ENCODE data around the gene PHAF1. TPM values are rescaled to one million over a fixed set of nuclear protein-coding genes. Genes with fewer than 3 reads are reported as not detected.
"Not testable (repeated sequence)": the region's sequence is repeated elsewhere in the genome, so short reads cannot be mapped to it uniquely, and the experiment has no call there.

The PHAF1 gene
- total RNA-seq, 1 donor from 2014 or later = 18.5 TPM

- DNase-seq (ENCODE audit: low spot score) = no peak
Observed at GRCh38 chr16:67104845-67105244, 4.9 kb upstream of the PHAF1 start.

DNA sequence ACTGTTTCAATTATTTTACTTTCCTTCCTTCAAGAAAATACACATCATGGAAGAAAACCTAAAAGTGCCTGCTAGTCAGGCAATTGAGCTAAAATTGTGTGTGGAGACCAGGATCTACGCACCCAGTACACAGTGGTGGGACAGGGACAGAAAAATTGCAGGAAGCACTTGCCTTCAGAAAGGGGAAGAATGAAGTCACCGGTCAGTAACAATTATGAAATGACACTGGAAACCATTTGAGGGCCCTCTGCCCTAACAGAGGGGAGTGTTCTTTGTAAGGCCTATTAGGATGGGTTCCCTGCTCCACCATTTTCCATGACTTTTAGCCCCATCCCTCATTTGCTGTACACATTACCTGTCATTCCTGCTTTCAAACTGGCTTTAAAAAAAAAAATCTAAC is 4.5 kb upstream of the PHAF1 start:
- no peak for DNase-seq (ENCODE audit: low spot score)

GRCh38 chr16:67105881-67106280 is 3.9 kb upstream of the PHAF1 start:
- no peak for DNase-seq (ENCODE audit: low spot score)

DNA sequence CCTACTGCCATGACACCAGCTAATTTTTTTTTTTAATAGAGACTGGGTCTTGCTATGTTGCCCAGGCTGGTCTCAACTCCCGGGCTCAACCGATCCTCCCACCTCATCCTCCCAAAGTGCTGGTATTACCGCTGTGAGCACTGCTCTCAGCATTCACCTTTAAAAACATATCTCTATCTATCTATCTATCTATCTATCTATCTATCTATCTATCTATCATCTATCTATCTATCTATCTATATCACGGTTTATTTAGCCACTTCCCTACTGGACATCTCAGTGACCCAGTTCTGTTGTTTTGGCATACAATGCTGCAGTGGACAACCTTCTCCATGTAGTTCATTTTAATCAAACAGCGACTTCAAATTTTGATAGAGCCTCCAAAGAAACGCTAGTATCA is 1.3 kb upstream of the PHAF1 start:
- DNase-seq (ENCODE audit: low spot score) = no peak

GRCh38 chr16:67108931-67109406 is 772 bp upstream of the PHAF1 start:
- DNase-seq (ENCODE audit: low spot score) = no peak

- no peak for DNase-seq (ENCODE audit: low spot score)
Observed at GRCh38 chr16:67111951-67112444, 2.3 kb downstream of the PHAF1 start.

GRCh38 chr16:67112591-67113399 is 3.1 kb downstream of the PHAF1 start:
- DNase-seq (ENCODE audit: low spot score) = no peak

DNA sequence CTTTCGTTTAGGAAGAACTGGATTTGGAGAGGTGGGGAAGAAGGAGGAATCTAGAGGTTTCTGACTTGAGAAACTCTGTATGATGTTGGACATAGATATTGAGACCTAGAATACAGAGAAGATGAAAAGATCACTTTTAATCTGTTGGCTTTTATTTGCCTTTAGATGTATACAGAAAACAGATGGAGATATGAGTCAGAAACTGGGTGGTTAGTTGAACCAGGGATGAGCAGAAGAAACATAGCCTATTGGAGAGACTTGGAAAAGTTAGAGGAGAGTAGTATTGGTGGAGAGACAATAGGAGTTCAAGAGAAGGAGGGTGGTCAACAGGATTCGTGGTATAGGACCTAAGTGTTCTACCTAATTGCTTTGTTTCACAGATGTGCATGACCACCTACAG is 5.1 kb downstream of the PHAF1 start:
- peak; percentile 20 for DNase-seq (ENCODE audit: low spot score)

GRCh38 chr16:67115639-67116038 is 5.9 kb downstream of the PHAF1 start:
- no peak for DNase-seq (ENCODE audit: low spot score)

- no peak for DNase-seq (ENCODE audit: low spot score)
Observed at GRCh38 chr16:67116388-67117311, 6.9 kb downstream of the PHAF1 start.

GRCh38 chr16:67117716-67118115 is 8.0 kb downstream of the PHAF1 start:
- DNase-seq (ENCODE audit: low spot score) = no peak

DNA sequence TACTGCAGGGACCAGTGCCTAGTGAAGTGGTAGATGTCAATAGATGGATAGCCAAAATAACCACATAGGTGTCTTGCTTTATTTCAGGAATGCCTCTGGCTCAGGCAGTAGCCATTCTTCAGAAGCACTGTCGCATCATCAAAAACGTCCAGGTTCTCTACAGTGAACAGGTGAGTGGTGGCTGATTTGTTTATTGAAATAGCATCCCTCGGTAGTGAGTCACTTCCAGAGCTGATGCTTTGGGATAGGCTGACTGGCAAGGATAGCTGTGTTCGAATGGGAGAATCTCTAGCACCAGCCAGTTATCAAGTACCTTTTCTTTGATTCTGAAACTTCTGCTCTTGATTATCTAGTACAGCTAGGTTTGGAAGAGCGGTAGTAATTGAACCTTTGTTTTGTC is 10.3 kb downstream of the PHAF1 start:
- no peak for DNase-seq (ENCODE audit: low spot score)

GRCh38 chr16:67122799-67123198 is 13.1 kb downstream of the PHAF1 start:
- DNase-seq (ENCODE audit: low spot score) = not testable (repeated sequence)

DNA sequence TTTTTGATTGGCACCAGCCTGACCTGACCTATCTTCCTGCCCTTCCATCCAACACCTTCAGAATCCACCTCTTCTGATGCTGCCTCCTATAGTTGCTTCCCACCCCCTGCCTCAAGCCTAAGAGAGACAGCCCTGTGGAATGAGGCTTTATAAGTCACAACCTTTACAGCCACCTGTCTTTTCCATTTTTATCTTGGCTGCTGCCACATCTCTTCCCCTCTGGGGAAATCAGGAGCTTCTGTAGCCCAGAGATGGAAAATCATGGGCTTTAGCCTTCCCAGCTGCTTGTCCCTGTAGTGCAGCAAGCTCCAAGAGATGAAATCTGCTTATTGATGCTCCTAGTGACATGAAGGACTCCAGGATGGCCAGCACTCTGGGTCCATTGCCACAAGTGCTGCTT is 18.7 kb downstream of the PHAF1 start:
- no peak for DNase-seq (ENCODE audit: low spot score)

GRCh38 chr16:67128887-67129286 is 19.1 kb downstream of the PHAF1 start:
- no peak for DNase-seq (ENCODE audit: low spot score)

GRCh38 chr16:67129422-67129821 is 19.7 kb downstream of the PHAF1 start:
- no peak for DNase-seq (ENCODE audit: low spot score)

GRCh38 chr16:67137605-67138004 is 27.9 kb downstream of the PHAF1 start:
- no peak for DNase-seq (ENCODE audit: low spot score)

GRCh38 chr16:67141391-67141790 is 31.6 kb downstream of the PHAF1 start:
- no peak for DNase-seq (ENCODE audit: low spot score)

- no peak for DNase-seq (ENCODE audit: low spot score)
Observed at GRCh38 chr16:67142342-67142741, 32.6 kb downstream of the PHAF1 start.

GRCh38 chr16:67144943-67145342 is 35.2 kb downstream of the PHAF1 start:
- DNase-seq (ENCODE audit: low spot score) = no peak

- no peak for DNase-seq (ENCODE audit: low spot score)
Observed at GRCh38 chr16:67145746-67146145, 36.0 kb downstream of the PHAF1 start.
